ENCODE results near the gene MAP3K2.

- TF ChIP-seq WRNIP1 (IDR thresholded peaks at IDR 0.05; ENCODE audit: borderline replicate concordance, low read depth, low read length) (no peak), TAF1 (IDR thresholded peaks at IDR 0.05; ENCODE audit: borderline replicate concordance, low read depth, low read length) (no peak), PKNOX1 (IDR thresholded peaks at IDR 0.05) (no peak), MXI1 (IDR thresholded peaks at IDR 0.05; ENCODE audit: low read depth, low read length) (no peak), CTCF (IDR thresholded peaks at IDR 0.05 in 2 of 3, conservative IDR thresholded peaks at IDR 0.05 in 1 of 3; ENCODE audit: control insufficient read depth in 2 of 3, extremely low read depth in 1 of 3, insufficient read depth in 1 of 3, low read depth in 3 of 3, low read length in 3 of 3) (no peak)
Measured at GRCh38 chr2:127394492-127394891, 6.7 kb upstream of the MAP3K2 start.
